AG08395 (cell line): ENCODE results near the gene RNF13.
A peak's percentile ranks its signal among the peaks of the same experiment; 100 is the strongest.

Source experiments
- DNase-seq: peaks from one replicate; pipeline ENCODE4 v3.0.0; 2012; ENCODE audit warnings: mixed read lengths, low spot score

Gene RNF13

GRCh38 chr3:149812606-149813366 lies at the start of gene RNF13:
TSS of gene RNF13 (plus strand) at chr3:149813215. CDS start at chr3:149846027, 32,812 bp downstream.
- DNase-seq, result peak; percentile 95

GRCh38 chr3:149763565-149764195 lies 49.3 kb upstream of the RNF13 start:
- no peak for DNase-seq

- DNase-seq, result no peak
Observed at GRCh38 chr3:149764302-149764701, 48.7 kb upstream of the RNF13 start.

- peak; percentile 36 for DNase-seq
Observed at GRCh38 chr3:149765762-149766334, 47.2 kb upstream of the RNF13 start.

GRCh38 chr3:149767720-149768119 lies 45.3 kb upstream of the RNF13 start:
- no peak for DNase-seq

GRCh38 chr3:149768704-149769103 lies 44.3 kb upstream of the RNF13 start:
- DNase-seq, result no peak

- DNase-seq, result no peak
Observed at GRCh38 chr3:149770246-149770645, 42.8 kb upstream of the RNF13 start.

GRCh38 chr3:149771652-149772271 lies 41.3 kb upstream of the RNF13 start:
- DNase-seq, result peak; percentile 63

GRCh38 chr3:149772861-149773260 lies 40.2 kb upstream of the RNF13 start:
- DNase-seq, result no peak

- no peak for DNase-seq
Observed at GRCh38 chr3:149776170-149776569, 36.8 kb upstream of the RNF13 start.

- no peak for DNase-seq
Observed at GRCh38 chr3:149777414-149778214, 35.4 kb upstream of the RNF13 start.

- no peak for DNase-seq
Observed at GRCh38 chr3:149781211-149781610, 31.8 kb upstream of the RNF13 start.

- DNase-seq, result no peak
Observed at GRCh38 chr3:149781741-149782140, 31.3 kb upstream of the RNF13 start.

GRCh38 chr3:149783576-149783975 lies 29.4 kb upstream of the RNF13 start:
- peak; percentile 71 for DNase-seq

GRCh38 chr3:149784064-149784704 lies 28.8 kb upstream of the RNF13 start:
- peak; percentile 34 for DNase-seq

- peak; percentile 57 for DNase-seq
Observed at GRCh38 chr3:149790268-149790667, 22.7 kb upstream of the RNF13 start.

GRCh38 chr3:149790698-149791097 lies 22.3 kb upstream of the RNF13 start:
- DNase-seq, result no peak

- no peak for DNase-seq
Observed at GRCh38 chr3:149792452-149793270, 20.4 kb upstream of the RNF13 start, which contains the start of gene ANKUB1. TSS of gene ANKUB1 (minus strand) at chr3:149792554. CDS start at chr3:149792366, 188 bp downstream.

- DNase-seq, result no peak
Observed at GRCh38 chr3:149796026-149796425, 17.0 kb upstream of the RNF13 start.

- no peak for DNase-seq
Observed at GRCh38 chr3:149800693-149801092, 12.3 kb upstream of the RNF13 start.
